OCI-LY7 (cell line): ENCODE measurements around the gene IQCK.

ENCODE experiments used
- CTCF ChIP-seq: fragments of 200-600 bp; sonication (generic); conservative IDR thresholded peaks from 2 replicates; pipeline ENCODE4 v1.5.1; 2014; ENCODE audit warnings: mild to moderate bottlenecking, antibody characterized with exemption, low read length, moderate library complexity, mixed read lengths
- EZH2phosphoT487 ChIP-seq: fragments of 200-600 bp; sonication (generic); IDR thresholded peaks from 2 replicates; pipeline ENCODE4 v1.6.1; 2018; ENCODE audit warnings: low read depth, borderline replicate concordance, mild to moderate bottlenecking, mixed run types, antibody characterized with exemption, low read length, moderate library complexity, mixed read lengths

GRCh38 chr16:19888834-19889233 lies 170.8 kb downstream of the IQCK start:
- TF ChIP-seq CTCF: no peak
- no peak for TF ChIP-seq EZH2phosphoT487
